Measurements from ENCODE around the gene MED13L.

- TF ChIP-seq CTCF (IDR thresholded peaks at IDR 0.05) (no peak), POLR2A (IDR thresholded peaks at IDR 0.05) (no peak)
These were observed 267.0 kb downstream of the MED13L start for GRCh38 chr12:116010467-116010866.
